Ovary (tissue), 9 donors: ENCODE measurements around the gene POLD1. TPM values are rescaled to one million over a fixed set of nuclear protein-coding genes. Genes with fewer than 3 reads are reported as not detected.

Experiments used
- DNase-seq, 5 donors: peaks; one replicate each; pipeline ENCODE4 v3.0.0-alpha.2; 2019 to 2020
- H3K27ac ChIP-seq, 2 donors: fragments of 200-600 bp; one replicate each; pipeline versions ENCODE4 v1.5.1 to v1.8.0; 2019 to 2022
- H3K27me3 ChIP-seq: fragments of 200-600 bp; one replicate; pipeline ENCODE4 v1.8.0; 2022
- H3K36me3 ChIP-seq: fragments of 200-600 bp; sonication (generic); one replicate; pipeline ENCODE4 v1.5.1; 2019
- H3K4me1 ChIP-seq: one replicate; pipeline ENCODE4 v1.8.1; 2013; ENCODE audit warnings: mild to moderate bottlenecking, moderate library complexity; ENCODE audit not compliant: insufficient read depth
- H3K4me3 ChIP-seq: fragments of 200-600 bp; sonication (generic); one replicate; pipeline ENCODE4 v1.5.1; 2017
- H3K9me3 ChIP-seq, 2 donors: fragments of 200-600 bp in 1 of 2; sonication (generic) in 1 of 2; one replicate each; pipeline versions ENCODE4 v1.5.1 to v1.8.1; 2013 to 2019; ENCODE audit warnings: mild to moderate bottlenecking in 1 of 2, moderate library complexity in 1 of 2
- CTCF ChIP-seq, 3 donors: fragments of 450-650 bp in 2 of 3; fragments of 200-600 bp in 1 of 3; IDR thresholded peaks; one replicate each; pipeline versions ENCODE4 v1.5.1 to v1.8.0; 2016 to 2022; ENCODE audit warnings: antibody characterized with exemption in 3 of 3, mild to moderate bottlenecking in 1 of 3
- EP300 ChIP-seq: sonication (generic); formaldehyde crosslinking; IDR thresholded peaks from one replicate; pipeline ENCODE4 v1.6.1; 2017; ENCODE audit warnings: antibody characterized with exemption
- POLR2A ChIP-seq: fragments of 450-650 bp; IDR thresholded peaks from one replicate; pipeline ENCODE4 v1.6.1; 2017; ENCODE audit warnings: antibody characterized with exemption, mild to moderate bottlenecking, moderate library complexity
- WGBS, 3 donors: extraction: QIAGEN DNeasy Blood & Tissue Kit in 1 of 3; methylation state at CpG; one replicate each; pipeline versions ENCODE4 v1.1.5 to v1.1.7; 2013 to 2017; 5-methylcytosine and 5-hydroxymethylcytosine counted together
- intact Hi-C, 4 donors: fragments of 100-400 bp; cut with DNase I; formaldehyde crosslinking; loops; one replicate each; pipeline versions ENCODE4 v1.11.0 to v1.15.1; 2022 to 2023
- polyA plus RNA-seq, 2 donors: library from polyadenylated mRNA; stranded (reverse); fragments of 200-250 nt in 1 of 2; fragments of 350-450 nt in 1 of 2; fragmentation: Illumina TruSeq in 1 of 2; extraction: RNeasy Lipid Tissue Mini Kit (QIAGEN cat#74804) in 1 of 2; gene quantifications; one replicate each; pipeline ENCODE4 v1.2.3, GENCODE V29; 2013 to 2014
- total RNA-seq, 7 donors: library from RNA; depleted of rRNA in 2 of 7; stranded (reverse); fragments of >200 nt in 2 of 7; fragmentation: NEBNext Ultra II Directional in 3 of 7; extraction: Animal tissue kit (Norgen Biotek cat#: 25700) in 3 of 7; gene quantifications; one replicate each; pipeline versions ENCODE4 v1.1.0 to v1.2.4, GENCODE V29; 2016 to 2023
- donor health status: DM: no; HTN: no; CAD: no; lungs with moderate emphysema.
- donor health status: DM: no; HTN: no; CAD: no.
- donor health status: Bipolar disorder and iron deficiency.
- donor health status: DM: yes; HTN: yes; CAD: no.
- donor health status: DM: no; HTN: no; CAD: no.
- donor health status: DM: yes; HTN: yes; CAD: no.

The POLD1 gene
- total and polyA plus RNA-seq, 9 donors: 0.52 to 25.2 (median 17.1) TPM

- intact Hi-C loops: no loop called here
- Histone ChIP-seq H3K27ac (no peak overlapping the region), H3K27me3 (no peaks in the 10 kb centered on the region), H3K4me1 (no peaks in the 10 kb centered on the region), H3K9me3 (no peaks in the 10 kb centered on the region), H3K4me3 (no peak overlapping the region), H3K36me3 (no peaks in the 10 kb centered on the region)
- DNase-seq: no peak
- 90 to 92% (median 92%) methylated on average over 41 to 48 of the region's 48 CpGs for WGBS, 3 donors
- TF ChIP-seq EP300 (no peak), CTCF (IDR thresholded peaks at IDR 0.05) (no peak), POLR2A (no peak)
Observed at GRCh38 chr19:50401605-50402450, 17.7 kb downstream of the POLD1 start.

- 94 to 97% (median 97%) methylated on average over 41 of the region's 41 CpGs for WGBS, 3 donors
- intact Hi-C loops: no loop called here
- H3K4me1 ChIP-seq: no peaks in the 10 kb centered on the region
- no peaks in the 10 kb centered on the region for H3K36me3 ChIP-seq
- no peak overlapping the region for H3K4me3 ChIP-seq
- no peaks in the 10 kb centered on the region for H3K9me3 ChIP-seq
- H3K27ac ChIP-seq: no peak overlapping the region
- no peaks in the 10 kb centered on the region for H3K27me3 ChIP-seq
- TF ChIP-seq CTCF (IDR thresholded peaks at IDR 0.05) (no peak), EP300 (no peak), POLR2A (no peak)
- DNase-seq: peak in 1 of 5 donors; percentile 7
Observed at GRCh38 chr19:50402544-50403301, 18.6 kb downstream of the POLD1 start.

GRCh38 chr19:50406156-50406820, 22.1 kb downstream of the POLD1 start:
- Histone ChIP-seq H3K4me3 (no peak overlapping the region), H3K27me3 (no peaks in the 10 kb centered on the region), H3K4me1 (no peaks in the 10 kb centered on the region), H3K27ac (no peak overlapping the region), H3K36me3 (no peaks in the 10 kb centered on the region), H3K9me3 (no peaks in the 10 kb centered on the region)
- TF ChIP-seq CTCF (IDR thresholded peaks at IDR 0.05) (no peak), EP300 (no peak), POLR2A (no peak)
- no peak for DNase-seq
- WGBS, 3 donors: 81 to 87% (median 87%) methylated on average over 22 of the region's 22 CpGs
- intact Hi-C loops: no loop called here

- no peaks in the 10 kb centered on the region for H3K36me3 ChIP-seq
- intact Hi-C loops: no loop called here
- WGBS, 3 donors: 86 to 94% (median 92%) methylated on average over 19 of the region's 19 CpGs
Observed at GRCh38 chr19:50406829-50407228, 22.7 kb downstream of the POLD1 start.

More at GRCh38 chr19:50406829-50407228, 22.7 kb downstream of the POLD1 start:
- H3K27ac ChIP-seq: no peak overlapping the region
- H3K9me3 ChIP-seq: no peaks in the 10 kb centered on the region
- TF ChIP-seq EP300: no peak
- no peak for TF ChIP-seq POLR2A
- TF ChIP-seq CTCF (IDR thresholded peaks at IDR 0.05): no peak
- H3K4me1 ChIP-seq: no peaks in the 10 kb centered on the region
- no peak for DNase-seq
- H3K4me3 ChIP-seq: no peak overlapping the region
- H3K27me3 ChIP-seq: no peaks in the 10 kb centered on the region
